ENCODE results near the gene KCNK1.

Gene KCNK1

GRCh38 chr1:233707880-233708815 is 94.2 kb downstream of the KCNK1 start:
- DNase-seq = no peak

GRCh38 chr1:233710031-233710430 is 96.1 kb downstream of the KCNK1 start:
- no peak for DNase-seq

- DNase-seq = no peak
These were observed 96.6 kb downstream of the KCNK1 start for GRCh38 chr1:233710507-233710906.

GRCh38 chr1:233714631-233715217 is 100.8 kb downstream of the KCNK1 start:
- DNase-seq = no peak

GRCh38 chr1:233718057-233718456 is 104.2 kb downstream of the KCNK1 start:
- DNase-seq = no peak

- no peak for DNase-seq
These were observed 105.9 kb downstream of the KCNK1 start for GRCh38 chr1:233719655-233720341.

- peak; percentile 11 for DNase-seq
These were observed 107.2 kb downstream of the KCNK1 start for GRCh38 chr1:233721004-233721595.

Data from NCI-H1694 (cell line).